A673 (cell line): Measurements from ENCODE around the gene BCL2.

ENCODE experiments used
- CTCF ChIP-seq: fragments of 300-800, 200-600 bp; sonication (generic); conservative IDR thresholded peaks from 2 replicates; pipeline ENCODE4 v1.5.1; 2017; ENCODE audit warnings: low read depth, mild to moderate bottlenecking, antibody characterized with exemption, low read length, moderate library complexity, mixed read lengths
- EZH2 ChIP-seq: fragments of 200-600 bp; sonication (generic); IDR thresholded peaks from 2 replicates; pipeline ENCODE4 v1.6.1; 2017; ENCODE audit warnings: borderline replicate concordance, low read depth, mild to moderate bottlenecking, mixed read lengths, antibody characterized with exemption, low read length; ENCODE audit not compliant: poor library complexity, severe bottlenecking

GRCh38 chr18:63142594-63143225, 176.9 kb downstream of the BCL2 start:
- TF ChIP-seq EZH2 = no peak
- TF ChIP-seq CTCF = no peak
